IPS-15b (cell line): ENCODE measurements around the gene PHACTR1.
"Not testable (repeated sequence)": the region's sequence is repeated elsewhere in the genome, so short reads cannot be mapped to it uniquely, and the experiment has no call there.

ENCODE experiments used
- H3K27me3 ChIP-seq: one replicate; pipeline ENCODE4 v1.6.1; 2013; ENCODE audit warnings: low read length; ENCODE audit not compliant: control insufficient read depth, insufficient read depth
- H3K36me3 ChIP-seq: one replicate; pipeline ENCODE4 v1.6.1; 2013; ENCODE audit warnings: low read length; ENCODE audit not compliant: control insufficient read depth, insufficient read depth
- H3K4me1 ChIP-seq: one replicate; pipeline ENCODE4 v1.6.1; 2013; ENCODE audit warnings: mild to moderate bottlenecking, low read length; ENCODE audit not compliant: control insufficient read depth, insufficient read depth
- H3K4me3 ChIP-seq: one replicate; pipeline ENCODE4 v1.5.1; 2013; ENCODE audit warnings: low read depth, low read length
- H3K9ac ChIP-seq: one replicate; pipeline ENCODE4 v1.6.1; 2013; ENCODE audit warnings: low read depth, mild to moderate bottlenecking, low read length
- H3K9me3 ChIP-seq: one replicate; pipeline ENCODE4 v1.6.1; 2013; ENCODE audit warnings: mild to moderate bottlenecking, low read length; ENCODE audit not compliant: control insufficient read depth, insufficient read depth

The PHACTR1 gene

GRCh38 chr6:13113981-13114593 lies 397.5 kb downstream of the PHACTR1 start:
- Histone ChIP-seq H3K36me3 (no peaks in the 10 kb centered on the region), H3K9me3 (no peaks in the 10 kb centered on the region), H3K27me3 (no peaks in the 10 kb centered on the region), H3K9ac (no peak overlapping the region), H3K4me3 (no peak overlapping the region), H3K4me1 (peaks cover 4% of the 10 kb centered on the region)

GRCh38 chr6:13116155-13116554 lies 399.6 kb downstream of the PHACTR1 start:
- Histone ChIP-seq H3K9ac (no peak overlapping the region), H3K36me3 (no peaks in the 10 kb centered on the region), H3K9me3 (no peaks in the 10 kb centered on the region), H3K4me3 (no peak overlapping the region), H3K4me1 (peaks cover 4% of the 10 kb centered on the region), H3K27me3 (no peaks in the 10 kb centered on the region)

DNA sequence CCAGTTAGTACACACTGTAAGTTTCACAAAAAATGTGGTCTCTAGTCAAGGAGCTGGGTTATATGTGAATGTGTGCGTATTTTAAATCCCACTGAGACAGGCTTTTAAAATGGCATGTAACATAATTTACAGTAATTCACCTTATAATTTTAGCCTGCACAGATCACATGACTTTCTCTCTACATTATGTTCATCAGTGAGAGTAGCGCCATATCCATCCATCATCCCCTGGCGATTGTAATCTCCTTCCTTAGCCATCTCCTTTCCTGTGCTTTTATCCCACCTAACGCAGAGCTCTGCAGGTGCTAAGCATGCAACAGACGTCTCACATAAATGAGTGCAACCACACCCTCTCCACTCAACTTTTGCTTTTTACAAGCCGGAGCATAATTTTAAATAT lies 401.0 kb downstream of the PHACTR1 start:
- no peaks in the 10 kb centered on the region for H3K9me3 ChIP-seq
- H3K36me3 ChIP-seq, result no peaks in the 10 kb centered on the region
- H3K27me3 ChIP-seq, result no peaks in the 10 kb centered on the region
- peaks cover 4% of the 10 kb centered on the region for H3K4me1 ChIP-seq
- H3K9ac ChIP-seq, result no peak overlapping the region
- H3K4me3 ChIP-seq, result no peak overlapping the region

GRCh38 chr6:13119549-13119948 lies 403.0 kb downstream of the PHACTR1 start:
- Histone ChIP-seq H3K27me3 (no peaks in the 10 kb centered on the region), H3K4me3 (no peak overlapping the region), H3K36me3 (no peaks in the 10 kb centered on the region), H3K4me1 (no peaks in the 10 kb centered on the region), H3K9me3 (no peaks in the 10 kb centered on the region), H3K9ac (no peak overlapping the region)

DNA sequence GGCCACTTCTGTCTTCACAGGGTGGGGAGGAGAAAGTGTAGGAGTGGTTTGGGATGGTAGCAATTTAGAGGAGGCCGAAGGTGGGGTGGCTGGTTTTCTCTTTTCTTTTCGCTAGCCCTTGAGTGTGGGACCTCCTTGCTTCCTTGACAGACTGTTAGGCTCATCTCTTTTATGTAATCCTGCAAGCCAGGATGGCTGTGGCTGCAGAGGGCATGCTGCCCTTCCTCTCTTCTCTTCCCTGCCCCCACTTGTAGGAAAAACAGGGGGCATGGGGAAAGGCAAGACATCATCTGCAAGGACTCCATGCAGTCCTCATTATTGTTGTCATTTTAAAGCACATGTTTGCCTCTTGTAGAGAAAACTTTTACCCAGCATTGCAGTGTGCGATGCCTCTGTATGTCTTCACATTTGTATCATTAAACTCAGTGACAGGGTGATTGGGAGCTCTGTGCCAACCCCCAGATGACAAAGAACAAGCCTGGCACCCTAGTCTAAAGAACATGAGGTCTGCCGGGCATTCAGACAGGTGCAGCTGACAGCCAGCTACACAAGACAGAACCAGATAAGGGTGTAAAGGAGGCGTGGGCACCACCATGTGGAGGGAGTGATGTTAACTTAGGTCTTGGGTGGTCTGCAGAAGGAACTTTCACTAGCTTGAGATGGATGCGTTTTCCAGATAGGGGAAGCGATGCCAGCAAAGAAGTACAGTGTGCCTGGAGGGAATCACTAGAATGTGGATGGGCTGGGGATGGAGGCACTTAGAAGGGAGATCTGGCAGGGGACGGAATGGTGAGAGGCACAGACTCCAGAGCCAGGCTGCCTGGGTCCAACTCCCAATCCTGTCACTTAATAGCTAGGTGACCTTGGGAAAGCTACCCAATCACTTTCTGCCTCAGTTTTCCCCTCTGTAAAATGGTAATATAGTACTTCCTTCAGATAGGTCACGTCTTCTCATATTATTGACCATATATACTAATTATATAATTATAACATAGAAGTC lies 404.2 kb downstream of the PHACTR1 start:
- Histone ChIP-seq H3K36me3 (no peaks in the 10 kb centered on the region), H3K9ac (no peak overlapping the region), H3K4me3 (no peak overlapping the region), H3K4me1 (no peaks in the 10 kb centered on the region), H3K9me3 (no peaks in the 10 kb centered on the region), H3K27me3 (no peaks in the 10 kb centered on the region)

GRCh38 chr6:13124131-13124530 lies 407.6 kb downstream of the PHACTR1 start:
- H3K36me3 ChIP-seq, result no peaks in the 10 kb centered on the region
- no peaks in the 10 kb centered on the region for H3K4me1 ChIP-seq
- H3K27me3 ChIP-seq, result no peaks in the 10 kb centered on the region
- H3K4me3 ChIP-seq, result no peak overlapping the region
- no peaks in the 10 kb centered on the region for H3K9me3 ChIP-seq
- no peak overlapping the region for H3K9ac ChIP-seq

GRCh38 chr6:13125841-13126240 lies 409.3 kb downstream of the PHACTR1 start:
- Histone ChIP-seq H3K27me3 (no peaks in the 10 kb centered on the region), H3K4me3 (no peak overlapping the region), H3K9me3 (no peaks in the 10 kb centered on the region), H3K9ac (no peak overlapping the region), H3K36me3 (no peaks in the 10 kb centered on the region), H3K4me1 (no peaks in the 10 kb centered on the region)

- Histone ChIP-seq H3K4me3 (no peak overlapping the region), H3K9ac (no peak overlapping the region), H3K4me1 (no peaks in the 10 kb centered on the region), H3K9me3 (no peaks in the 10 kb centered on the region), H3K27me3 (no peaks in the 10 kb centered on the region), H3K36me3 (no peaks in the 10 kb centered on the region)
Measured at GRCh38 chr6:13131935-13132661, 415.5 kb downstream of the PHACTR1 start.

DNA sequence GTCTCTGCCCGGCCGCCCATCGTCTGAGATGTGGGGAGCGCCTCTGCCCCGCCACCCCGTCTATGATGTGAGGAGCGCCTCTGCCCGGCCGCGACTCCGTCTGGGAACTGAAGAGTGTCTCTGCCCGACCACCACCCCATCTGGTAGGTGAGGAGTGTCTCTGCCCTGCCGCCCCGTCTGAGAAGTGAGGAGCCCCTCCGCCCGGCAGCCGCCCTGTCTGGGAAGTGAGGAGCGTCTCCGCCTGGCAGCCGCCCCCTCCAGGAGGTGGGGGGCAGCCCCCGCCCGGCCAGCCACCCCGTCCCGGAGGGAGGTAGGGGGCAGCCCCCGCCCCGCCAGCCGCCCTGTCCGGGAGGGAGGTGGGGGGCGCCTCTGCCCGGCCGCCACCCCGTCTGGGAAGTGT lies 417.3 kb downstream of the PHACTR1 start:
- H3K9me3 ChIP-seq, H3K27me3 ChIP-seq: not testable (repeated sequence)

DNA sequence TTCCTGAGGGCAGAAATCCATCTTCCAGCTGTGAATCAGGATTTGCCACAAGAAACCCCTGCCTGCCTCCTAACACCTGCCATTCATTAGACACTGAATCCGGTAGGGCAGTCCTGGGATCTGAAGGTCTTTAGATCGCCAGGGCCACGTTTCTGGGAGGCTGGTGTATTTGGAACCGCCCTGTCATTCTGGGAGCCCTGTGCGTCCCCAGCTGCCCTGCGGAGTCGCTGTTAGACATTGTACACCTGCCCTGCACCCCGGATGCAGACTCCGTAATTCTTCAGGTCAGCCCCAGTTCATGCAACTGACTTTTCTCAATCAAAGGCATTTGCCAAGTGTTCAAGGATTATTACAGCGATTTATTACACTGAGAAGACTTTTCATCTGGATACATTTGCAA lies 418.6 kb downstream of the PHACTR1 start:
- no peak overlapping the region for H3K4me3 ChIP-seq
- no peaks in the 10 kb centered on the region for H3K9me3 ChIP-seq
- no peaks in the 10 kb centered on the region for H3K36me3 ChIP-seq
- no peaks in the 10 kb centered on the region for H3K27me3 ChIP-seq
- H3K4me1 ChIP-seq, result no peaks in the 10 kb centered on the region
- H3K9ac ChIP-seq, result no peak overlapping the region

More for the DNA sequence above, 417.3 kb downstream of the PHACTR1 start:
- not testable (repeated sequence) for H3K9ac ChIP-seq, H3K36me3 ChIP-seq, H3K4me3 ChIP-seq, H3K4me1 ChIP-seq

DNA sequence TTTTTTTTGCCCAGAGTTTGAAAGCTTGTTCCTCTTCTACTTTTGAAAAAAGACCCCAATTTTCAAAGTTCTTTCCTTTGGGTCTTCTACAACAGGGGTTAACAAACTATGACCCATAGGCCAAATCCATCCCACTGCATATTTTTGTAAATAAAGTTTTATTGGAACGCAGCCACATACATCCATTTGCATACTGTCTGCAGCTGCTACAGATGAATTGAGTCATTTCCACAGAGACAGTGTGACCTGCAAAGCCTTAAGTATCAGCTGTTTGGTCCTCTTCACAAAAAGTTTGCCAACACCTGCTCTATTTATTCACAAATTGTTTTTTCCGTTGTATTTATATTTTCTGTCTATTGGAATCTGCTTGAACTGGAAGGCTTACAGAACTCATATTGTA lies 422.6 kb downstream of the PHACTR1 start:
- Histone ChIP-seq H3K9me3 (no peaks in the 10 kb centered on the region), H3K4me3 (no peak overlapping the region), H3K4me1 (no peaks in the 10 kb centered on the region), H3K9ac (no peak overlapping the region), H3K36me3 (no peaks in the 10 kb centered on the region), H3K27me3 (no peaks in the 10 kb centered on the region)
